Fibroblast of lung (primary cell): ENCODE results near the gene PFKFB4. TPM values are rescaled to one million over a fixed set of nuclear protein-coding genes. Genes with fewer than 3 reads are reported as not detected.

ENCODE experiments used
- DNase-seq, 2 donors: peaks; one replicate each; pipeline versions ENCODE4 v3.0.0 to v3.0.0-alpha.2; 2010; ENCODE audit warnings: low read depth in 2 of 2
- H2AFZ ChIP-seq: 2 replicates; pipeline ENCODE4 v1.5.1; 2012; ENCODE audit warnings: low read length, control low read depth, inconsistent platforms
- H3K27ac ChIP-seq: 2 replicates; pipeline ENCODE4 v1.5.1; 2011; ENCODE audit warnings: low read length, control low read depth; ENCODE audit not compliant: insufficient read depth
- H3K27me3 ChIP-seq: 2 replicates; pipeline ENCODE4 v1.5.1; 2011; ENCODE audit warnings: mild to moderate bottlenecking, low read length; ENCODE audit not compliant: control insufficient read depth, insufficient read depth
- H3K36me3 ChIP-seq: 2 replicates; pipeline ENCODE4 v1.5.1; 2011; ENCODE audit warnings: low read length; ENCODE audit not compliant: control insufficient read depth, insufficient read depth
- H3K4me1 ChIP-seq: 2 replicates; pipeline ENCODE4 v1.5.1; 2011; ENCODE audit warnings: low read length; ENCODE audit not compliant: control insufficient read depth, insufficient read depth; ENCODE audit errors: extremely low read depth
- H3K4me2 ChIP-seq: 2 replicates; pipeline ENCODE4 v1.5.1; 2011; ENCODE audit warnings: low read length, control low read depth; ENCODE audit not compliant: insufficient read depth; ENCODE audit errors: extremely low read depth
- H3K4me3 ChIP-seq, 4 experiments: fragments of 200-600 bp in 1 of 4; sonication (generic) in 1 of 4; replicated peaks in 1 of 4; 2 replicates each; pipeline ENCODE4 v1.5.1; 2011 to 2016; ENCODE audit warnings: low read length in 4 of 4, low read depth in 3 of 4, mild to moderate bottlenecking in 3 of 4, control low read depth in 2 of 4, inconsistent platforms in 1 of 4, mixed read lengths in 1 of 4; ENCODE audit not compliant: insufficient read depth in 1 of 4; ENCODE audit errors: control extremely low read depth in 1 of 4
- H3K79me2 ChIP-seq: 2 replicates; pipeline ENCODE4 v1.5.1; 2012; ENCODE audit warnings: mild to moderate bottlenecking, low read length, inconsistent platforms; ENCODE audit not compliant: control insufficient read depth, insufficient read depth
- H3K9ac ChIP-seq: 2 replicates; pipeline ENCODE4 v1.5.1; 2011; ENCODE audit warnings: mild to moderate bottlenecking, low read length, control low read depth; ENCODE audit not compliant: insufficient read depth
- H3K9me3 ChIP-seq: 2 replicates; pipeline ENCODE4 v1.5.1; 2012; ENCODE audit warnings: low read depth, low read length; ENCODE audit not compliant: control insufficient read depth, insufficient read depth
- H4K20me1 ChIP-seq: 2 replicates; pipeline ENCODE4 v1.5.1; 2011; ENCODE audit warnings: low read length; ENCODE audit not compliant: control insufficient read depth, insufficient read depth; ENCODE audit errors: extremely low read depth
- EZH2 ChIP-seq: IDR thresholded peaks from 2 replicates; pipeline ENCODE4 v1.5.1; 2012; ENCODE audit warnings: low read length, control low read depth, mild to moderate bottlenecking; ENCODE audit errors: missing control alignments
- polyA plus RNA-seq, 2 donors: library from polyadenylated mRNA; depleted of rRNA in 1 of 2; stranded (reverse) in 1 of 2; unstranded in 1 of 2; fragments of >200 nt; gene quantifications; 2 replicates each; pipeline ENCODE4 v1.2.1, GENCODE V29; 2011 to 2012; ENCODE audit warnings: missing spikeins in 1 of 2
- total RNA-seq: library from RNA; depleted of rRNA; stranded (reverse); fragments of >200 nt; gene quantifications from 2 replicates; pipeline ENCODE4 v1.2.1, GENCODE V29; 2014
- TF ChIP-seq, protein P1 (sequence below), 2 donors: IDR thresholded peaks in 1 of 2; conservative IDR thresholded peaks in 1 of 2; 1 replicate in 1 of 2; 2 replicates in 1 of 2; pipeline ENCODE4 v1.5.1; 2011 to 2012; ENCODE audit warnings: low read length in 2 of 2, control low read depth in 1 of 2, inconsistent platforms in 1 of 2, low read depth in 1 of 2, mild to moderate bottlenecking in 1 of 2

The PFKFB4 gene
- total and polyA plus RNA-seq, 2 donors (not counting 1 experiment from before 2014, with no cell fraction given): 9.3 to 12.2 TPM

- no peaks in the 10 kb centered on the region for H3K79me2 ChIP-seq
- no peaks in the 10 kb centered on the region for H3K27me3 ChIP-seq
- H3K4me3 ChIP-seq: no peak overlapping the region
- H3K9me3 ChIP-seq: no peaks in the 10 kb centered on the region
- no peak overlapping the region for H2AFZ ChIP-seq
- H3K36me3 ChIP-seq: no peaks in the 10 kb centered on the region
- DNase-seq: no peak
- H3K4me2 ChIP-seq: no peak overlapping the region
- TF ChIP-seq EZH2: no peak
- TF ChIP-seq, protein P1, sequence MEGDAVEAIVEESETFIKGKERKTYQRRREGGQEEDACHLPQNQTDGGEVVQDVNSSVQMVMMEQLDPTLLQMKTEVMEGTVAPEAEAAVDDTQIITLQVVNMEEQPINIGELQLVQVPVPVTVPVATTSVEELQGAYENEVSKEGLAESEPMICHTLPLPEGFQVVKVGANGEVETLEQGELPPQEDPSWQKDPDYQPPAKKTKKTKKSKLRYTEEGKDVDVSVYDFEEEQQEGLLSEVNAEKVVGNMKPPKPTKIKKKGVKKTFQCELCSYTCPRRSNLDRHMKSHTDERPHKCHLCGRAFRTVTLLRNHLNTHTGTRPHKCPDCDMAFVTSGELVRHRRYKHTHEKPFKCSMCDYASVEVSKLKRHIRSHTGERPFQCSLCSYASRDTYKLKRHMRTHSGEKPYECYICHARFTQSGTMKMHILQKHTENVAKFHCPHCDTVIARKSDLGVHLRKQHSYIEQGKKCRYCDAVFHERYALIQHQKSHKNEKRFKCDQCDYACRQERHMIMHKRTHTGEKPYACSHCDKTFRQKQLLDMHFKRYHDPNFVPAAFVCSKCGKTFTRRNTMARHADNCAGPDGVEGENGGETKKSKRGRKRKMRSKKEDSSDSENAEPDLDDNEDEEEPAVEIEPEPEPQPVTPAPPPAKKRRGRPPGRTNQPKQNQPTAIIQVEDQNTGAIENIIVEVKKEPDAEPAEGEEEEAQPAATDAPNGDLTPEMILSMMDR (conservative IDR thresholded peaks at IDR 0.05 in 1 of 2, IDR thresholded peaks at IDR 0.05 in 1 of 2; ENCODE audit: low read depth in 1 of 2, low read length in 2 of 2): no peak
- peaks cover 3% of the 10 kb centered on the region for H3K4me1 ChIP-seq
- no peaks in the 10 kb centered on the region for H4K20me1 ChIP-seq
- H3K9ac ChIP-seq: no peak overlapping the region
- H3K27ac ChIP-seq: no peak overlapping the region
These were observed 45.1 kb downstream of the PFKFB4 start for GRCh38 chr3:48511551-48511950.

DNA sequence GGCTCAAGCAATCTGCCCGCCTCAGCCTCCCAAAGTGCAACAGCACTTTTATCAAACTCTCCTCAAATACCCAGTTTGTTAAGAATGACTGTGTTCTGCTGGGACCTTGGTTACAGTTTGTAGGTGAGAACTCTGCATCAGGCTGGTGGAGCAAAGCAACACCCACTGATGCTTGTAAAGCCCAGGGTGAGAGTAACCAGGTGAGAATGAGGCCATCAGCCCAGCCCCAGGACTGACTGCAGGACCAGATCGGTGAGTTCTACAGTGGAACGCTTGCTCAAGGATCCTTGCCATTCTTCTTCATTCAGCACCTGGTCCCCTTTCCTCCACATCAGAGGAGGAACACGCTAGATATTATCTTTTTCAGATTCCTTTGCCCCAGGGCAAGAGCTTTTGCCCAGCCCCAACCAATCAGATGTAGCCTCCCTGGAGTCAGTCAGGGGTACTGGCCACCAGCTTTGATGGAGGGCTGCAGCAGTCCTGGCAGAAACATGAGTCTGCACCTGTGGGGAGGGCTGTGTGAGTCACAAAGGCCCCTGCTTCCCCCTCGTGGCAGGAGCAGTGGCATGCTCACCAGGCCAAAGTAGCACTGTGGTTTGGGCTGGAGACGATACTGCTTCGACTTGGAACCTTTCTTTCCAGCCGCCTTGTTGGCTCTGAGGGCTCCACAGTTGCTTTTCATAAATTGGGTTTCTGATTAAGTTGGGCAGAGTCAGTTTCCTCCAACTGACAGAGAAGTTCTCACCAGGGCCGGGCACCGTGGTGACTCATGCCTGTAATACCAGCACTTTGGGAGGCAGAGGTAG, 49.1 kb downstream of the PFKFB4 start:
- H3K4me3 ChIP-seq: no peak overlapping the region
- H4K20me1 ChIP-seq: no peaks in the 10 kb centered on the region
- no peak overlapping the region for H3K9ac ChIP-seq
- H3K27me3 ChIP-seq: no peaks in the 10 kb centered on the region
- DNase-seq: peak; percentile 51 to 83
- H2AFZ ChIP-seq: no peak overlapping the region
- H3K36me3 ChIP-seq: no peaks in the 10 kb centered on the region
- no peak for TF ChIP-seq EZH2
- TF ChIP-seq, protein P1 (conservative IDR thresholded peaks at IDR 0.05 in 1 of 2, IDR thresholded peaks at IDR 0.05 in 1 of 2; ENCODE audit: low read depth in 1 of 2, low read length in 2 of 2): peak in 1 of 2 donors; percentile 49
- peaks cover 12% of the 10 kb centered on the region for H3K4me1 ChIP-seq
- no peaks in the 10 kb centered on the region for H3K79me2 ChIP-seq
- H3K9me3 ChIP-seq: no peaks in the 10 kb centered on the region
- no peak overlapping the region for H3K4me2 ChIP-seq
- no peak overlapping the region for H3K27ac ChIP-seq

DNA sequence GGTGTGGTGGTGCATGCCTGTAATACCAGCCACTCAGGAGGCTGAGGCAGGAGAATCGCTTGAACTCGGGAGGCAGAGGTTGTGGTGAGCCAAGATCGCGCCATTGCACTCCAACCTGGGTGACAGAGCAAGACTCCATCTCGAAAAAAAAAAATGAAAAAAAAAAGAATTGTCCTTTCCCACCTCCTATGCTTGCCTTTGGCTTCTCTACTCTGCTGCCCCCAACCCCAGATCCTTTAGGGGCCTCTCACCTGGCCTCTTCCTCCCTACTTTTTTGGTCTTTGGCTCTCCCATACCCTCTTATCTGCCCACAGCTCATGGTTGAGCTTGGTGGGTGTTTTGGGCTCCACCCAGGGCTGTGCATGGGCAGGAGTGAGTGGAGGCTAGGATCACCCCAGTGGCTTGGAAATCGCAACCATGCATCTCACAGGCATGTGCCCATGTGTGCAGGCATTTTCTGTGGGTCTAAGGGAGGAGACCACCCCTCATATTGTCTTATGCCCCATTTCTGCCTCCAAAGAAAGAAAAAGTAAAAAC, 50.6 kb downstream of the PFKFB4 start:
- DNase-seq: no peak
- Histone ChIP-seq H2AFZ (no peak overlapping the region), H3K79me2 (no peaks in the 10 kb centered on the region)

More for the DNA sequence above, 50.6 kb downstream of the PFKFB4 start:
- Histone ChIP-seq H3K4me3 (no peak overlapping the region), H4K20me1 (no peaks in the 10 kb centered on the region), H3K4me2 (no peak overlapping the region), H3K9ac (no peak overlapping the region), H3K9me3 (no peaks in the 10 kb centered on the region), H3K36me3 (no peaks in the 10 kb centered on the region), H3K27ac (no peak overlapping the region), H3K4me1 (peaks cover 12% of the 10 kb centered on the region), H3K27me3 (no peaks in the 10 kb centered on the region)
- TF ChIP-seq, protein P1 (conservative IDR thresholded peaks at IDR 0.05 in 1 of 2, IDR thresholded peaks at IDR 0.05 in 1 of 2; ENCODE audit: low read depth in 1 of 2, low read length in 2 of 2): no peak
- no peak for TF ChIP-seq EZH2
